Natural killer cell (primary cell): ENCODE measurements around the gene TACC2. TPM values are rescaled to one million over a fixed set of nuclear protein-coding genes. Genes with fewer than 3 reads are reported as not detected.

Source experiments
- ATAC-seq, 3 donors: fragments of 150-1000 bp in 2 of 3; fragments of 200-7000 bp in 1 of 3; cut with Tn5 transposase; 1 replicate in 1 of 3; 2 replicates in 2 of 3; pipeline ENCODE4 v1.10.0; 2021; ENCODE audit warnings: mild to moderate bottlenecking in 2 of 3, moderate library complexity in 2 of 3
- DNase-seq, 2 donors: peaks; one replicate each; pipeline versions ENCODE4 v3.0.0 to v3.0.0-alpha.2; 2013 to 2021; ENCODE audit warnings: mixed read lengths in 1 of 2
- H3K27ac ChIP-seq: one replicate; pipeline ENCODE4 v1.5.1; 2013; ENCODE audit warnings: mild to moderate bottlenecking, low read length
- H3K27me3 ChIP-seq: one replicate; pipeline ENCODE4 v1.6.1; 2013; ENCODE audit warnings: low read length; ENCODE audit not compliant: control insufficient read depth, insufficient read depth
- H3K36me3 ChIP-seq: one replicate; pipeline ENCODE4 v1.6.1; 2013; ENCODE audit warnings: low read length; ENCODE audit not compliant: control insufficient read depth, insufficient read depth
- H3K4me1 ChIP-seq: one replicate; pipeline ENCODE4 v1.6.1; 2013; ENCODE audit warnings: low read length; ENCODE audit not compliant: control insufficient read depth, insufficient read depth
- H3K4me3 ChIP-seq: one replicate; pipeline ENCODE4 v1.5.1; 2013; ENCODE audit warnings: low read length
- H3K9me3 ChIP-seq: one replicate; pipeline ENCODE4 v1.6.1; 2013; ENCODE audit warnings: low read length; ENCODE audit not compliant: control insufficient read depth, insufficient read depth
- H3K27ac Mint-ChIP-seq, 2 donors: one replicate each; pipeline ENCODE4 v1.8.0; 2022; ENCODE audit warnings: mild to moderate bottlenecking in 2 of 2, mixed read lengths in 2 of 2, moderate library complexity in 1 of 2
- H3K27me3 Mint-ChIP-seq, 2 donors: one replicate each; pipeline ENCODE4 v1.8.0; 2022; ENCODE audit warnings: low read depth in 2 of 2, mixed read lengths in 2 of 2
- H3K36me3 Mint-ChIP-seq: one replicate; pipeline ENCODE4 v1.8.0; 2022; ENCODE audit warnings: mixed read lengths
- H3K4me1 Mint-ChIP-seq, 2 donors: one replicate each; pipeline ENCODE4 v1.8.0; 2022; ENCODE audit warnings: mixed read lengths in 2 of 2
- H3K4me3 Mint-ChIP-seq: one replicate; pipeline ENCODE4 v1.8.0; 2022; ENCODE audit warnings: mild to moderate bottlenecking, moderate library complexity, mixed read lengths
- H3K9me3 Mint-ChIP-seq, 2 donors: one replicate each; pipeline ENCODE4 v1.8.0; 2022; ENCODE audit warnings: mixed read lengths in 2 of 2
- WGBS: methylation state at CpG from one replicate; pipeline ENCODE4 v1.1.7; 2013; ENCODE audit warnings: missing lambda C conversion rate; ENCODE audit not compliant: insufficient coverage; 5-methylcytosine and 5-hydroxymethylcytosine counted together
- intact Hi-C: fragments of 100-400 bp; cut with micrococcal nuclease; formaldehyde crosslinking; loops from one replicate; pipeline ENCODE4 v1.14.2; 2022
- total RNA-seq, 4 donors: library from RNA; stranded (reverse); fragments of 120-200 nt in 1 of 4; gene quantifications; one replicate each; pipeline versions ENCODE4 v1.2.3 to v1.2.4, GENCODE V29; 2013 to 2022
- TF ChIP-seq, protein P1 (sequence below): fragments of 200-600 bp; IDR thresholded peaks from one replicate; pipeline ENCODE4 v1.8.0; 2022; ENCODE audit warnings: antibody characterized with exemption

Gene TACC2
- total RNA-seq, 3 donors from 2014 or later (not counting 1 experiment from before 2014, with no cell fraction given): not detected

DNA sequence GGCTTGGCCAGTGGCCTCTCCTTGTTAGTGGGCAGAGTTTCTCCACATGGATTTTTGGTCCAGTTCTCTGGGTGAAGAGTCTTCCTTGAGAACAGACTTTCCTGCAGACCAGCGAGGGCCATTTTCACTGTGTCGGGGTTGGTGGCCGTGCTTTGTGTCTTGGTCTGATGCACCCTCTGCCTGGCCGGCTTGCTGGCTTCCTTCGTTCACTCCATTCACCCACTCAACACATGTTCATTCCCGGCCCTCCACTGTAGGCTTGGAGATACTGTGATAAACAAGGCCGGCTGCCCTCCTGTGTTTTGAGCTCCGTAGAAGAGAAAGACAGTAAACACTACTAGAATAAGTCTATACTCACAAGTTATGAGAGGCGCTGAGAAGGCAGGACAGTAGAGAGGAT, 205.3 kb downstream of the TACC2 start:
- no peak overlapping the region for H3K4me3 ChIP-seq
- no peaks in the 10 kb centered on the region for H3K36me3 Mint-ChIP-seq
- H3K9me3 ChIP-seq: no peaks in the 10 kb centered on the region
- no peaks in the 10 kb centered on the region for H3K9me3 Mint-ChIP-seq
- no peaks in the 10 kb centered on the region for H3K4me1 ChIP-seq
- ATAC-seq (no peak), DNase-seq (no peak)
- intact Hi-C loops: no loop called here
- no peaks in the 10 kb centered on the region for H3K27me3 ChIP-seq
- no peak overlapping the region for H3K27ac ChIP-seq
- H3K4me1 Mint-ChIP-seq: no peaks in the 10 kb centered on the region
- H3K36me3 ChIP-seq: no peaks in the 10 kb centered on the region
- H3K27ac Mint-ChIP-seq: no peak overlapping the region
- TF ChIP-seq, protein P1, sequence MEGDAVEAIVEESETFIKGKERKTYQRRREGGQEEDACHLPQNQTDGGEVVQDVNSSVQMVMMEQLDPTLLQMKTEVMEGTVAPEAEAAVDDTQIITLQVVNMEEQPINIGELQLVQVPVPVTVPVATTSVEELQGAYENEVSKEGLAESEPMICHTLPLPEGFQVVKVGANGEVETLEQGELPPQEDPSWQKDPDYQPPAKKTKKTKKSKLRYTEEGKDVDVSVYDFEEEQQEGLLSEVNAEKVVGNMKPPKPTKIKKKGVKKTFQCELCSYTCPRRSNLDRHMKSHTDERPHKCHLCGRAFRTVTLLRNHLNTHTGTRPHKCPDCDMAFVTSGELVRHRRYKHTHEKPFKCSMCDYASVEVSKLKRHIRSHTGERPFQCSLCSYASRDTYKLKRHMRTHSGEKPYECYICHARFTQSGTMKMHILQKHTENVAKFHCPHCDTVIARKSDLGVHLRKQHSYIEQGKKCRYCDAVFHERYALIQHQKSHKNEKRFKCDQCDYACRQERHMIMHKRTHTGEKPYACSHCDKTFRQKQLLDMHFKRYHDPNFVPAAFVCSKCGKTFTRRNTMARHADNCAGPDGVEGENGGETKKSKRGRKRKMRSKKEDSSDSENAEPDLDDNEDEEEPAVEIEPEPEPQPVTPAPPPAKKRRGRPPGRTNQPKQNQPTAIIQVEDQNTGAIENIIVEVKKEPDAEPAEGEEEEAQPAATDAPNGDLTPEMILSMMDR: no peak
- no peak overlapping the region for H3K4me3 Mint-ChIP-seq
- H3K27me3 Mint-ChIP-seq: peaks cover 0 to 12% of the 10 kb centered on the region in 2 donors
- WGBS: 93% methylated on average over 7 of the region's 9 CpGs

DNA sequence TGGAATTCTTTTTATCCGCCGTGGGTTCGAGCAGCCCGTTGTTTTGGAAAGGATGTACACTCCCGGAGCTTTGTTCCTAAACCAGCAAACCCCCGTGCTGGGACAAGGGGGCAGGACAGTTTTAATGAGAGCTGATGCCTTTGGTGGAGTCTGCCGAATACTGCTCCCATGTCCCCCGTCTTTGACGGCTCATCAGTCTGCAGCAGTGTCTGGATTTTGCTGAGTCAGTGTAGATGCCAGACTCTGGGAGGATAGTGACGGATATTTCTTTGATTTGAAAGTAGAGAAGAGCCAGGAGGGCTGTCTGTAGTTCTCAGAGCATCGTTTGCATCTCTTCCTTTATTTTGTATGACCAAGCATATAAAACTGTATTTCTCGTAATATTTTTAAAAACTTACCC, 207.3 kb downstream of the TACC2 start:
- H3K9me3 Mint-ChIP-seq: no peaks in the 10 kb centered on the region

DNA sequence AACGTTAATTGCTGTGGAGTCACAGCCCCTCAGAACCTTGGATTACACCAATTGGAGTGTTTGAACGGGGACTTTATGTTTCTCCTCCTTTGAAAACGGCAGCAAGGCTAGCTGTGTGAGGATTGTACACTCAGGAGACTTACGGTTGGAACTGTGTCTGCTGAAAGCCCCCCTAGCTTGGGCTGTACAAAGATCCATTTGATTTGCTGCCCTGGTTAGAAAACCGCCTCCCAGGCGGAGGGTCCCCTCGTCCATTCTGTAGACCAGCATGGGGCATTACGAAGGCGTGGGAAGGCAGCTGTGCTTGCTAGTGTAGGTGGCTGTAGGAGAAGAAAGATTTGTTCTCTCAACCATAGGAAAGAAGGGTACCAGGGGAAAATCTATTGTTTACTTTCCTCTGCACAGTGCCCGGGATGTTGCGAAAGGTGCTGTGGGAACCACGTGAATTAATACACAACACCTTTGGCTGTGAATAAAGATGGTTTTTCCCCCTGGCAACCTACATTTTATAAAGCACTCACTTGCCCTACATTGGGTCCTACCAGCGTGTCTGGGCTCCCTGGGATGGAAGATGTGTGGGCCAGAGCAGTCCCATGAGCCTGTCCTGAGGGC, 208.8 kb downstream of the TACC2 start:
- H3K36me3 Mint-ChIP-seq: no peaks in the 10 kb centered on the region
- no peak for DNase-seq
- H3K9me3 Mint-ChIP-seq: no peaks in the 10 kb centered on the region
- Histone ChIP-seq H3K9me3 (no peaks in the 10 kb centered on the region), H3K27me3 (no peaks in the 10 kb centered on the region), H3K36me3 (no peaks in the 10 kb centered on the region), H3K27ac (no peak overlapping the region), H3K4me3 (no peak overlapping the region), H3K4me1 (no peaks in the 10 kb centered on the region)
- 82% methylated on average over 13 of the region's 13 CpGs for WGBS
- TF ChIP-seq, protein P1: no peak
- H3K4me1 Mint-ChIP-seq: no peaks in the 10 kb centered on the region
- no peaks in the 10 kb centered on the region for H3K27me3 Mint-ChIP-seq
- no peak overlapping the region for H3K27ac Mint-ChIP-seq
- intact Hi-C loops: no loop called here
- H3K4me3 Mint-ChIP-seq: no peak overlapping the region
- ATAC-seq: no peak

More for the DNA sequence above, 207.3 kb downstream of the TACC2 start:
- Histone ChIP-seq H3K36me3 (no peaks in the 10 kb centered on the region), H3K27me3 (no peaks in the 10 kb centered on the region), H3K27ac (no peak overlapping the region), H3K9me3 (no peaks in the 10 kb centered on the region), H3K4me3 (no peak overlapping the region), H3K4me1 (no peaks in the 10 kb centered on the region)
- Mint-ChIP-seq H3K4me1 (no peaks in the 10 kb centered on the region), H3K36me3 (no peaks in the 10 kb centered on the region), H3K27ac (no peak overlapping the region), H3K27me3 (peaks cover 0 to 6% of the 10 kb centered on the region in 2 donors), H3K4me3 (no peak overlapping the region)
- TF ChIP-seq, protein P1: no peak
- intact Hi-C loops: no loop called here
- no peak for DNase-seq
- ATAC-seq: no peak
- 86% methylated on average over 11 of the region's 12 CpGs for WGBS

DNA sequence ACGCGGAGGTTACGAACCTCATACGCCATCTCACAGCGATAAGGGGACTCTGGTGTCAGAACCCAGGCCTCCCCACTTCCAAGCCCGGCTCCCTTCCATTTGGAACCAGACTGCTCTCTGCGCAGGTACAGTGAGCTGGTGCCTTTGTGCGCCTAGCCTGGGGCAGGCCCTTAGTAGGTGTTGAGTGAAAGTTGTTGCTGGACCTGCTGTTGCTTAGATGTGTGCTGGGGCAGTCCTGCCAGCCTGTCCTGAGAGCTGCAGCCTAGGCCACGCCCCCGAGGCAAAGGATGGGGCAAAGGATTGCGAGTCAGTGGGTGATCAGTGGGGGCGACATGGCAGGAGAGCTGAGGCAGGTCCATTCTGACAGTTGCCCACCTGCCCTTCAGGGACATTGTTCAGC, 209.7 kb downstream of the TACC2 start:
- no peaks in the 10 kb centered on the region for H3K27me3 Mint-ChIP-seq
- DNase-seq: no peak
- Histone ChIP-seq H3K36me3 (no peaks in the 10 kb centered on the region), H3K27me3 (no peaks in the 10 kb centered on the region), H3K9me3 (no peaks in the 10 kb centered on the region), H3K4me1 (no peaks in the 10 kb centered on the region), H3K4me3 (no peak overlapping the region), H3K27ac (no peak overlapping the region)
- H3K4me3 Mint-ChIP-seq: no peak overlapping the region
- TF ChIP-seq, protein P1: no peak
- H3K27ac Mint-ChIP-seq: no peak overlapping the region
- no peaks in the 10 kb centered on the region for H3K4me1 Mint-ChIP-seq
- H3K36me3 Mint-ChIP-seq: no peaks in the 10 kb centered on the region
- H3K9me3 Mint-ChIP-seq: no peaks in the 10 kb centered on the region
- intact Hi-C loops: no loop called here
- no peak for ATAC-seq
- WGBS: 90% methylated on average over 12 of the region's 12 CpGs
